Esophagus squamous epithelium (tissue), 4 donors: Measurements from ENCODE around the gene AAMP.
A peak's percentile ranks its signal among the peaks of the same experiment; 100 is the strongest.

Experiments
- CTCF ChIP-seq, 6 experiments: fragments of 450-650 bp in 4 of 6; fragments of 200-600 bp in 2 of 6; sonication (generic) in 2 of 6; IDR thresholded peaks; one replicate each; pipeline ENCODE4 v1.5.1; 2016 to 2019; ENCODE audit warnings: antibody characterized with exemption in 6 of 6, mild to moderate bottlenecking in 4 of 6, moderate library complexity in 4 of 6
- POLR2A ChIP-seq, 4 donors: fragments of 450-650 bp; IDR thresholded peaks; one replicate each; pipeline ENCODE4 v1.6.1; 2017; ENCODE audit warnings: antibody characterized with exemption in 4 of 4, mild to moderate bottlenecking in 4 of 4, moderate library complexity in 3 of 4

GRCh38 chr2:218269900-218270720 is at the start of gene AAMP, which contains the start of gene PNKD:
- peak in 1 of 6 experiments; percentile 46 for TF ChIP-seq CTCF (IDR thresholded peaks at IDR 0.05)
- TF ChIP-seq POLR2A (IDR thresholded peaks at IDR 0.05), result peak in 3 of 4 donors; percentile 39 to 78 (median 60)
